Activated CD8-positive, alpha-beta memory T cell treated with anti-CD3 and anti-CD28 coated beads, Interleukin-2, amount 50 U/mL, for 4 hours (primary cell): ENCODE results near the gene CSE1L.
"Not testable (repeated sequence)": the region's sequence is repeated elsewhere in the genome, so short reads cannot be mapped to it uniquely, and the experiment has no call there.

Experiments
- DNase-seq: peaks from one replicate; pipeline ENCODE4 v3.0.0-alpha.2; 2020

The CSE1L gene

GRCh38 chr20:49063279-49063678 is 17.2 kb downstream of the CSE1L start:
- no peak for DNase-seq

GRCh38 chr20:49074521-49074920 is 28.4 kb downstream of the CSE1L start:
- DNase-seq: no peak

- no peak for DNase-seq
Observed at GRCh38 chr20:49078310-49078709, 32.2 kb downstream of the CSE1L start.

DNA sequence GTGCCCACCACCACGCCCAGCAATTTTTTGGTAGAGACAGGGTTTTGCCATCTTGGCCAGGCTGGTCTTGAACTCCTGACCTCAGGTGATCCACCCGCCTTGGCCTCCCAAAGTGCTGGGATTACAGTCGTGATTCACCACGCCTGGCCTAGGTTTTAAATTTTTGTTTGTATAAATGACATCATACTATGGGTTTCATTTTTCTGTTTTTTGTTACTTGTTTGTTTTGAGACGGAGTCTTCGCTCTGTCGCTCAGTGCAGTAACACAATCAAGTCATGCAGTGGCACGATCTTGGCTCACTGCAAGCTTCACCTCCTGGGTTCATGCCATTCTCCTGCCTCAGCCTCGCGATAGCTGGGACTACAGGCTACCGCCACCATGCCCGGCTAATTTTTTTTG is 36.2 kb downstream of the CSE1L start:
- DNase-seq: not testable (repeated sequence)

DNA sequence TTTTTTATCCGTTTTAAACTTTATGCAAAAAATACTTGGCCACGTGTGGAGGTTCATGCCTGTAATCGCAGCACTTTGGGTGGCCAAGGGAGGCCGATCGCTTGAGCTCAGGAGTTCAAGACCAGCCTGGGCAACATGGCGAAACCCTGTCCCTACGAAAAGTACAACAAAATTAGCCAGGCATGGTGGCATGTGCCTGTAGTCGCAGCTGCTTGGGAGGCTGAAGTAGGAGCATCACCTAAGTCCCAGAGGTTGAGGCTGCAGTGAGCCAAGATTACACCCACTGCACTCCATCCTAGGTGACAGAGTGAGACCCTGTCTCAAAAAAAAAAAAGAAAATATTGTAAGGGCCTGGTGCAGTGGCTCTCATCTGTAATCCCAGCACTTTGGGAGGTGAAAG is 45.0 kb downstream of the CSE1L start:
- DNase-seq: no peak

- DNase-seq: no peak
Observed at GRCh38 chr20:49091762-49092161, 45.6 kb downstream of the CSE1L start.

- DNase-seq: no peak
Observed at GRCh38 chr20:49096203-49096730, 50.2 kb downstream of the CSE1L start.

GRCh38 chr20:49097159-49097558 is 51.0 kb downstream of the CSE1L start:
- no peak for DNase-seq

GRCh38 chr20:49098136-49098535 is 52.0 kb downstream of the CSE1L start:
- no peak for DNase-seq

DNA sequence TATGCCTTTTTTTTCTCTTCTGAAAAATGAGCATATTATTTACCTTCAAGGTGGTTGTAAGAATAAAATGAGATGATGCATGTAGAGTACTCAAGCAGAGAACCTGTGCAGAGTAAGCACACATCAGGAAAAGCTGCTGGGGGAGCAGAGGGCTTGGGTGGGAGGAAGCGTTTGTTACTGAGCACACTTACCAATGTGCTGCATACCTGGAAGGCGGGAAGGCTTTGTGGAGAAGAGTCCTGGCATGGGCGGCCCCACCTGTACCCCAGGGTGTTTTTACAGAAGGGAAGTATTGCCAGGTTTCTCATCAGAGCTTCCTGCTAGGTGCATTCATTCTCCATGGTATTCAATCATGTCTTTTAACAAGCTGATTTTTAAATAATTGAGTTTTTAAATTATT is 52.9 kb downstream of the CSE1L start:
- no peak for DNase-seq

DNA sequence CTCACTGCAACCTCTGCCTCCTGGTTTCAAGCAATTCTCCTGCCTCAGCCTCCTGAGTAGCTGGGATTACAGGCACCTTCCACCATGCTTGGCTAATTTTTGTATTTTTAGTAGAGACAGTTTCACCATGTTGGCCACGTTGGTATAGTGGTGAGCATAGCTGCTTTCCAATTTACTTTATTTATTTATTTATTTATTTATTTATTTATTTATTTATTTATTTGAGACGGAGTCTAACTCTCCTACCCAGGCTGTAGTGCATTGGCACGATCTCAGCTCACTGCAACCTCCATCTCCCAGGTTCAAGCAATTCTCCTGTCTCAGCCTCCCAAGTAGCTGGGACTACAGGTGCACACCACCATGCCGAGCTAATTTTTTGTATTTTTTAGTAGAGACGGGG is 54.2 kb downstream of the CSE1L start:
- DNase-seq: not testable (repeated sequence)

GRCh38 chr20:49100972-49101371 is 54.9 kb downstream of the CSE1L start:
- DNase-seq: no peak

DNA sequence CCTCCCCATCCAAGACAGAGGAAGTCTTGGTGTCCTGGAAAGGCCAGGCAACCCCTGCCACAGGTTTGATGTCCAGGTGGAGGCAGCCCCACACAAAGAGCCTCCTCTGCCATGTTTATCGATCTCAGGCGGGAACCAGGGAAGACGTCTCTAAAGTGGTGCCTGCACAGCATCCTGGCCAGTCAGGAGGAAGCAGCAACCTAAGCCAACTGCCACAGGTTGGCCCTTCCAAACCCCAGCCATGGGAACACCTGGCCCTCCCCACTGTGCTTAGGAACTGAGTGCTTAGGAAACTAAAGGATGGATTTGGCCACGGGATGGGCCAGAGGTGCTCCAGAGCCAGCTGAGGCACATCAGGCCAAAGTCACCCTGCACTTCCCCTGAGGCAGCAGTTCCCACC is 56.9 kb downstream of the CSE1L start:
- no peak for DNase-seq

- no peak for DNase-seq
Observed at GRCh38 chr20:49103647-49104364, 57.7 kb downstream of the CSE1L start.

DNA sequence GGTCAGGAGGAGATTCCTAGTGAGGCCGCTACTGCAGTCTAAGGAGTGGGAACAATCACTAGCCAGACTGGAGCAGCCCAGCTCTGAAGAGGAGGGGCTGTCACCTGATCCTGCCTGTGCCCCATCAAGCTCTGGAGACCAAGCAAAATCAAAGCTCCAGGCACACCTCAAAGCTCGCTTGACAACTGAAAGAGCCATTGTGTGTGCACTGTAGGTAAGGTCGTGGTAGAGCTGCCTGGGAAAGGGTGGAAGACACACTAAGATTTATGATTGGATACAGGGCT is 58.2 kb downstream of the CSE1L start:
- DNase-seq: no peak

GRCh38 chr20:49104979-49105547 is 59.0 kb downstream of the CSE1L start:
- DNase-seq: not testable (repeated sequence)

DNA sequence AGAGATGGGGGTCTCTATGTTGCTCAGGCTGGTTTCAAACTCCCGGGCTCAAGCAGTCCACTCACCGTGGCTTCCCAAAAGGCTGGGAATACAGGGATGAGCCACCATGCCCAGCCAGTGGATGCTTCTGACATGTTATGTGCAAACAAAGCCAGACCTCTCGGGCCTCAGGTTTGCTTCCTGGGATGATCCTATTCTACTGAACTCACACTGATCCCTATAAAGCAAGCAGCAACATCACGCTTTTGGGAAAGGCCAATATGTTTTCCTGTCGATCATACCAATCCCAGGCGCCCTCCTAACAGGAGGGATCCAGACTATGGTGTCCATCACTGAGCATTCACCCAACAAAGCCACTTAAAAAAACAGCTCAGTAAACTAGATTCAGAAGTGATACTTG is 60.2 kb downstream of the CSE1L start:
- no peak for DNase-seq

DNA sequence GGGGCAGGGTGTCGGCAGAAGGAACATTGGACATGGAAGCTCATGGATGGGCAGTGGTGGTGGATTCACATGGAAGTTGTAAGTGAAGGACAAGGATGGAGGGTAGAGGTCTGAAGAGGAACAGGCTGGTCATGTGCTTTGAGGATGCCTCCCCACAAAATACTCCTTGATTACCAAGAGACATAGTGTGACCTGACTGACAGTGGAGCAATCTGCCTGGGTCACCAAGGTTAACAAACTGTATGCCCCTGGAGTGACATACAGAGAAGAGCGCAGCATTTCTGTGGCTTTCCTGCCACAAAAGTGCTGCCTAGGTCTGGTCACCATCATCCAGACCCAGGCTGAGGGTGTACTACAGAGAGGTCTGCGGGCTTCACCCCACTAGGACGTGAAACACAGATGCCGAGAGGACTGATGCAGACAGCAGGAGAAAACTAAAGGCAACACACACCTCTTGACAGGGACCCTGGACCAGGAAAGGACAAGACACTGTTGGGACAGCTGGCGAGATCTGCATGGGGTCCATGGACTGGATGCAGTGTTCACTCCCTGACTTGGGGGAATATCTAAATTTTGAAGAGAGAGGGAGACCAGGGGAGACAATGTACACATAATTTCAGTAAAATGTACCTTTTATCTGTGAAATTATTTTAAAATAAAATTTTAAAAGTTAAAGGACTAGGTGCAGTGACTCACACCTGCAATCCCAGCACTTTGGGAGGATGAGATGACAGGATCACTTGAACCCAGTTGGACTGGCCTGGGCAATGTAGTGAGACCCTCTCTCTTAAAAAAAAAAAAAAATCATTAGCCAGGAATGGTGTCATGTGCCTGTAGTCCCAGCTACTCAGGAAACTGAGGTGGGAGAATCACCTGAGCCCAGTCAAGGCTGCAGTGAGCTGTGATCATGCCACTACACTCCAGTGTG is 64.9 kb downstream of the CSE1L start:
- DNase-seq: no peak

- DNase-seq: no peak
Observed at GRCh38 chr20:49112596-49113274, 66.6 kb downstream of the CSE1L start.

- no peak for DNase-seq
Observed at GRCh38 chr20:49115564-49115963, 69.5 kb downstream of the CSE1L start.

DNA sequence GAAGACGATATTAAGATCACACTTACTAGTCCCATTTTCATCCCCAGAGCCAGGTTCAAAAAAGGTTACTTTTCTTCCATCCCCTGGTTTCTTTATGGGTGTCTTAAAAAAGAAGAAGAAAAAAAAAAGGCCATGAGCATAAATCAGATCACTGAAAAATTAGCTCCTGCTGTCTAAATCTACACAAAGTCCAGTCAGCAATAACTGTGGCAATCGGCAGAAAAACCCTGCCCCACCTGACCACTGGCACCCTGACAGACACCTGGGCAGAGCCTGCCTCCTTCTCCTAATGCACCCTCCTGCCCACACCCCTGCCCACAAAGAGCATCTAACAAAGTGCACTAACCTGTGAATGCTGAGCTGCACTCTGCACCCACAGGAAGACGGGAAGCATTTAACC is 72.2 kb downstream of the CSE1L start:
- DNase-seq: no peak

DNA sequence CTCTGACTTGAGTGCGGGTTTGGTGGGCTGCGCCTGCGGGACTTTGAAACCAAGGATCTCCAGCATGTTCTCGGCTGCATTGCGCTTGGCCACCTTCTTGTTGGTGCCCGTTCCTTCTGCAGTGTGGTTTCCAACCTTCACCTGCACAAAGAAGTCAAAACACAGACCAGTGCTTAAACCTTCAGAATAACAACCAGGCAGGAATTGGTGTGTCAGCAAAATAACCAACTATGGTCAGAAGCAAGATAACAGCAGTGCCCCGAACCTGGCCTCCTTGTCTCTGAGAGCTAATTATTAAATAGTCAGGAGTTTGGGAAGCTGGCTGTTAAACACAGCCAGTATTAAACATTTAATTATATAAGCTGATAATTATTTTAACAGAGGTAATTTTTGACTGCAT is 73.9 kb downstream of the CSE1L start:
- no peak for DNase-seq

DNA sequence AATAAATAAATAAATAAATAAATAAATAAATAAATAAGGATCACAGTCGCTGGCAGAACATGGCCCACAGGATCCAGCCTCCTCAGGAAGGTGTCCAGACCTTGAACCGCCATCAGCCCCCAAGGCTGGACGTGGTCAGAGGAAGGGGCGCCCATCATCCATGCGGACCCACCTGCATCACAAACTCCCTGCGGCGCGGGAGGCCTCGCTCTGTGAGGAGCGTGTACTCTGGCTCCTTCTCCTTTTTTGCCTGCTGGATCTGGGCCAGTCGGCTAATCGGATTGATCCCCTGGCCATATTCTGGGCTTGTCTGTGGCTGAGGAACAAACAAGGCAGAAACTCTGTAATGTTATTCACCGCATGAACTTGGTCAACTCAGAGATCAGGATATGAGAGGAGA is 76.8 kb downstream of the CSE1L start:
- DNase-seq: no peak
